Measurements from ENCODE around the gene SPNS2.

DNA sequence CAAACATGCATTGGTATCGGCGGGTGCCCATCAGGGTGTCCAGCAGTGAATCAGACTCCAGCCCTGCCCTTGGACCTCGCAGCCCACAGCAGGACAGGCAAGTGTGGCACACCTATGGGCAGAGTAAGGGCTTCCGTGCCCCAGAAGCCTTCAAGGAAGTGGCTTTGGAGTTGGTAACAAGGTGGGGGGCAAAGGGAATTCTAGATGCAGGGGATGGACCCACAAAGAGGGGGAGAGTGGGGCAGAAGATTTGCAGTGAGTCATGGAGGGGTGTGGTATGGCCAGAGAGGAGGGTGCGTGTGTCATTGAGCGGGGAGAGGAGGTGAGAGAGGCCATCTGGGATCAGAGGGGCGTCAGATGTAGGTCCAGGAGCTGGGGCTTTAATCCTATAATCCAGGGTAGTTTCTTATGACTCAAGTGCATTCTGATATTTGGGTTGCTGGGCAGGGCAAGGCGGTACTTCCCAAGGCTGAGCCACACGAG, 8.5 kb upstream of the SPNS2 start:
- TF ChIP-seq, protein P1, sequence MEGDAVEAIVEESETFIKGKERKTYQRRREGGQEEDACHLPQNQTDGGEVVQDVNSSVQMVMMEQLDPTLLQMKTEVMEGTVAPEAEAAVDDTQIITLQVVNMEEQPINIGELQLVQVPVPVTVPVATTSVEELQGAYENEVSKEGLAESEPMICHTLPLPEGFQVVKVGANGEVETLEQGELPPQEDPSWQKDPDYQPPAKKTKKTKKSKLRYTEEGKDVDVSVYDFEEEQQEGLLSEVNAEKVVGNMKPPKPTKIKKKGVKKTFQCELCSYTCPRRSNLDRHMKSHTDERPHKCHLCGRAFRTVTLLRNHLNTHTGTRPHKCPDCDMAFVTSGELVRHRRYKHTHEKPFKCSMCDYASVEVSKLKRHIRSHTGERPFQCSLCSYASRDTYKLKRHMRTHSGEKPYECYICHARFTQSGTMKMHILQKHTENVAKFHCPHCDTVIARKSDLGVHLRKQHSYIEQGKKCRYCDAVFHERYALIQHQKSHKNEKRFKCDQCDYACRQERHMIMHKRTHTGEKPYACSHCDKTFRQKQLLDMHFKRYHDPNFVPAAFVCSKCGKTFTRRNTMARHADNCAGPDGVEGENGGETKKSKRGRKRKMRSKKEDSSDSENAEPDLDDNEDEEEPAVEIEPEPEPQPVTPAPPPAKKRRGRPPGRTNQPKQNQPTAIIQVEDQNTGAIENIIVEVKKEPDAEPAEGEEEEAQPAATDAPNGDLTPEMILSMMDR (conservative IDR thresholded peaks at IDR 0.05 in 1 of 2, IDR thresholded peaks at IDR 0.05 in 1 of 2; ENCODE audit: low read depth in 1 of 2, low read length in 2 of 2): no peak
- no peak for TF ChIP-seq EZH2 (IDR thresholded peaks at IDR 0.05; ENCODE audit: low read length, missing control alignments)
